GM08714 (cell line): ENCODE measurements around the gene TLE2.

Source experiments
- H3K4me3 ChIP-seq: fragments of 200-500 bp; sonication (Bioruptor generic); 2 replicates; pipeline ENCODE4 v1.5.1; 2014; ENCODE audit warnings: mild to moderate bottlenecking, low read length, inconsistent platforms
- ZNF274 ChIP-seq: IDR thresholded peaks from 2 replicates; pipeline ENCODE4 v1.6.1; 2012; ENCODE audit warnings: mild to moderate bottlenecking, low read depth, low read length

Gene TLE2

GRCh38 chr19:3029065-3029923 is at the start of gene TLE2:
Gene TLE2 (minus strand): TSS chr19:3029280. CDS start chr19:3028904, 376 bp downstream.
- peak within 1 kb of the TSS; percentile 29 for H3K4me3 ChIP-seq
- TF ChIP-seq ZNF274: no peak

- no peak for TF ChIP-seq ZNF274
- no peak overlapping the region for H3K4me3 ChIP-seq
These were observed 46.7 kb upstream of the TLE2 start for GRCh38 chr19:3075605-3076431.

- TF ChIP-seq ZNF274: no peak
- no peak overlapping the region for H3K4me3 ChIP-seq
These were observed 45.0 kb upstream of the TLE2 start for GRCh38 chr19:3073931-3074595.

GRCh38 chr19:3073159-3073563 is 44.1 kb upstream of the TLE2 start:
- no peak overlapping the region for H3K4me3 ChIP-seq
- TF ChIP-seq ZNF274: no peak

- no peak for TF ChIP-seq ZNF274
- H3K4me3 ChIP-seq: no peak overlapping the region
These were observed 42.7 kb upstream of the TLE2 start for GRCh38 chr19:3071768-3072167.

- no peak overlapping the region for H3K4me3 ChIP-seq
- no peak for TF ChIP-seq ZNF274
These were observed 39.0 kb upstream of the TLE2 start for GRCh38 chr19:3068071-3068470.

- TF ChIP-seq ZNF274: no peak
These were observed 38.5 kb upstream of the TLE2 start for GRCh38 chr19:3067563-3067962.

GRCh38 chr19:3066482-3067049 is 37.5 kb upstream of the TLE2 start:
- no peak for TF ChIP-seq ZNF274
- no peak overlapping the region for H3K4me3 ChIP-seq

More at GRCh38 chr19:3067563-3067962, 38.5 kb upstream of the TLE2 start:
- no peak overlapping the region for H3K4me3 ChIP-seq

- TF ChIP-seq ZNF274: no peak
- H3K4me3 ChIP-seq: no peak overlapping the region; the same call in 1 of the 2 replicates
These were observed 36.7 kb upstream of the TLE2 start for GRCh38 chr19:3065675-3066357.

GRCh38 chr19:3064011-3064330 is 34.9 kb upstream of the TLE2 start:
- H3K4me3 ChIP-seq: no peak overlapping the region
- TF ChIP-seq ZNF274: no peak

GRCh38 chr19:3062165-3063105 is 33.4 kb upstream of the TLE2 start, which contains the start of gene TLE5:
Gene TLE5 (minus strand): TSS chr19:3062495. CDS start chr19:3062200, 295 bp downstream.
- TF ChIP-seq ZNF274: no peak
- peak within 1 kb of the TSS; percentile 88 for H3K4me3 ChIP-seq

- TF ChIP-seq ZNF274: no peak
- H3K4me3 ChIP-seq: peak overlapping the region; percentile 88
These were observed 32.4 kb upstream of the TLE2 start for GRCh38 chr19:3061182-3062161.
